LoVo (cell line): Measurements from ENCODE around the gene ARNT2.

Experiments used
- DNase-seq: peaks from one replicate; pipeline ENCODE4 v3.0.0-alpha.2; 2016; ENCODE audit warnings: low spot score

ARNT2 gene

DNA sequence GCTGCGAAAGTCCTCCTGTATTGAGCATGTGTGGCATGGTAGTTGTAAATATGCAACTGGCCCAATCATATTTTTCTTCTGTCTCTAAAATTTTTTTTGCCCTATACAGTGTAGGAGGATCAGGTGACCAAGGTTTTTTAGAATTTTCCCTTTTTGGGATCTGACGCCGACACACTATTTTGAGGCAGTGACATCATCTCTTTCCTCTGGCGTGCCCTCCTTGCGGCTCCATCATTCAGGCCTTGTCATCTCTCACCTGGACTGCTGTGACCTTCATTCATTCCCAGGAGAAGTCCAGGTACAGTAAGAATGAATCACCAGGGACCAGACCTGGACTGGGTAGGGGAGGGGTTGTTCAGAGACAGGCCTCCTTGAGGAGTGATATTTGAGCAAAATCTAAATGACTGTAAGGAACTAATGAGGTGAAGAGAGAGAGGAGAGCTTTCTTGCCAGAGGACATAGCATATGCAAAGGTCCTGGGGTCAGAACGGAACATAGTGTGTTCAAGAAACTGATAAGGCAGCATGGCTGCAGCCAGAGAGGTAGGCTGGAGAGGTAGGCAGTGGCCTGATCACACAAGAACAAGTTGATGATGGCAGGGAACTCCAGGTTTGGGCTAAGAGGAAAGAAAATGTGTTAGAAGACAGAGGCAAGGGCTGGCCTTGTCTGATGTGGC is 38.7 kb downstream of the ARNT2 start:
- no peak for DNase-seq

DNA sequence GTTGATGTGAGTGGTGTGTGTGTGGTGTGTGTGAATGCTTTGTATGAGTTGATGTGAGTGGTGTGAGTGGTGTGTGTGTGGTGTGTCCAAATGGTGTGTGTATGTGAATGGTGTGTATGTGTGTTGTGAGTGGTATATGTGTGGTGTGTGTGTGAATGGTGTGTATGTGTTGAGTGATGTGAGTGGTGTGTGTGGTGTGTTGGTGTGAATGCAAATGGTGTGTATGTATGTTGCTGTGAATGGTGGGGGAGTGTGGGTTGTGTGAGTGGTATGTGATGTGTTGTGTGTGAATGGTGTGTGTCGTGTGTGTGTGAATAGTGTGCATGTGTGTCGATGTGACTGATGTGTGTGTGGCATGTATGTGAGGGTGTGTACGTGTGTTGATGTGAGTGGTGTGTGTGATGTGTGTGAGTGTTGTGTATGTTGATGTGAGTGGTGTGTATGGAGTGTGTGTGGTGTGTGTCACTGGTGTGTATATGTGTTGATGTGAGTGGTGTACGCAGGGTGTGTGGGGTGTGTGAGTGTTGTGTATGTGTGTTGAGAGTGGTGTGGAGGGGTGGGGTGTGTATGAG is 40.6 kb downstream of the ARNT2 start:
- no peak for DNase-seq

DNA sequence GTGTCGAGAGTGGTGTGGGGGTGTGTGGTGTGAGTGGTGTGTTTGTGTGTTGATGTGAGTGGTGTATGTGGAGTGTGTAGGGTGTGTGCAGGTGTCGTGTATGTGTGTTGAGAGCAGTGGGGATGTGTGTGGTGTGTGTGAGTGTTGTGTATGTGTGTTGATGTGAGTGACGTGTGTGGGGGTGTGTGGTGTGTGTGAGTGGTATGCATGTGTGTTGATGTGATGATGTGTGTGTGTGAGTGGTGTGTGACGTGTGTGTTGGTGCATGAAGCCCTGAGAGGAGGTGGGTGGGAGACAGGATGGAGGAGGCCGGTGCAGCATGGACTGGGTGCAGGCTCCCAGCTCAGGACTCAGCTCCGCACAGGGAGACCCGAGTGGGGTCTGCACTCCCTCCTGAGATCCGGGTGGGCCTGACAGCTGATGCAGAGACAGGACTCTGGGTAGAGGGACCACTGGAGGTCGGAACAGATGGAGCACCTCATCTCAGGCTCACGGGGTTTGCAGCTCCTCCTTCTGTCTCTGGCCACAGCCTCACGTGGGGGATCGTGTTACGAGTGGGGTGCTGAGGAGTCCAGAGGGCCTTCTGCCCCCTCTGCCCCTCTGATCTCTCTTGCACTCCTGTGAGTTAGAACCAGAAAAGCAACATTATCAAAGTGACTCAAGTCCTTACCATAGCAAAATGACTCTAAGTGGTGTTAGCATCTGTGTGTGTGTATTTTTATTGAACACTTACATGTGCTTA is 41.3 kb downstream of the ARNT2 start:
- no peak for DNase-seq

DNA sequence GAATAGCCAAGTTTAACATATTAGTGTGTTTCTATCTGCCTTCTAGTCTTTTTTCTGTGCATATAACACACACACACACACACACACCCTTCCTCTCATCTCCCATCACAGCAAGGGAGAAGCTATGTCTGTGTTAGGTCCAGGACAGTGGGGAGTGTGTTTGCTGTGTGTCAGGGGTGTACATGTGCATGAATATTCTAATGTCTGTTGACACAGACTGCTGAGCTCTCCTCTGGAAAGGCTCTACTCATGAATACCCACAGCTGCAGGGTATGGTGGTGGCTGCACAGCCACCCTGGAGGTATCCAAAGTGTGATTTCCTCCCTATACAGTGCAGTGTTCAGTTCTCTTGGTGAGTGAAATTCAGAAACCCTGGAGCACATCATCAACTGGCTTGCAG is 42.9 kb downstream of the ARNT2 start:
- no peak for DNase-seq

DNA sequence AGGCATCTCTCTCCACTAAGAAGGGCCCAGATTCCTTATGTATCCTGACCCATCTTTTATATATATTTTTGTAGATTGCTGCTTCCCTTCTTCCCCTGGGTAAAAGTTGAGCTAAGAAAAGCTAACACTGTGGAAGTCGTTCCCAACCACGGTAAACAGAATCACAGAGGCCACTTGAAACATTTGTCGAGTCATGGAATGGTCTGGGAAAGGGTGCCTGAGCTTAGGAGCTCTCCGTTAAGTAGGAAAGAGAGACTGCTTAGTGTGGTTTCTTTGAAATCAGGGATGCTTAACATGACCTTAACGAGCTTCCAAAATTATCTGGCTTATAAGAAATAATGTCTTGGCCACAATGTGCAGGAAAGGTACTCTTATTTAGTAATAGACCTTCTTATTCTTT is 45.6 kb downstream of the ARNT2 start:
- no peak for DNase-seq

DNA sequence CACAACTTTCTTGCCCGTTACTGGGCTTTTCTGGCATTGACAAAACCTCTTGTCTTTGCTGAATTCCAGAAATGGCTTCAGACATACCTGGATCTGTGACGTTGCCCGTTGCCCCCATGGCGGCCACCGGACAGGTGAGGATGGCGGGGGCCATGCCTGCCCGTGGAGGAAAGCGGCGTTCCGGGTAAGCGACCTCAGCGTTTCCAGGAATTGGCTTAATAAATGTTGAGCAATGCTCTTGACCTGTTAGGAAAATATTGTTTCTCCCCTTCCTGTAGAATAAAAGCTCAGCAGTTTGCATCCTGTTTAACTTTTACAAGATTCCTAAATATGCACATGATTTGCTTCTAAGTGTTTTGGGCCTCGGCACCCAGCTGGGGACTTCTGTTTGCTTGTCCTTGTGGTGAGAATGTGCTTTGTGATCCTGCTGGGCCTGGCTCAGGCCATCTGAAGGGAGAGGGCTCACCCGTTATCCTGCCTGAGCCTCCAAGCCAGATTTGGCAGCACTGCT is 46.7 kb downstream of the ARNT2 start:
- no peak for DNase-seq

DNA sequence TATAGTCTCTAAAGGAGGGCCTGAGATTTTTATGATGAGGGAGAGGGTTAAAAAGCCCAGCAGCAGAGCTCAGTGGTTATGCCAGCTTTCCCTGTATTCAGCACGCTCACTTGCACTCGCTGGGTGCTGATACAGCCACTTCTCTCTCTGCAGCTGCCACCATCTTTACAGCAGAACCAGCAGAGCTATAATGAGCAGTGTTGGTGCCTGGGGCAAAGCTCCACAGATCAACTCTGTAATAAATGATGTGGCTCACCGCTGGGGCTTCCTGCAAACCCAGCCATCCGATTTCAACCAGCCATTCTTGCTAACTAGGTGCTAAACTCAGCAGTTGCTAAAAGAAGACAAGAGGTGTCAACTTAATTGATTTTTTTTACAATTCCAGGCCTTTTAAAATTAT is 48.0 kb downstream of the ARNT2 start:
- no peak for DNase-seq

DNA sequence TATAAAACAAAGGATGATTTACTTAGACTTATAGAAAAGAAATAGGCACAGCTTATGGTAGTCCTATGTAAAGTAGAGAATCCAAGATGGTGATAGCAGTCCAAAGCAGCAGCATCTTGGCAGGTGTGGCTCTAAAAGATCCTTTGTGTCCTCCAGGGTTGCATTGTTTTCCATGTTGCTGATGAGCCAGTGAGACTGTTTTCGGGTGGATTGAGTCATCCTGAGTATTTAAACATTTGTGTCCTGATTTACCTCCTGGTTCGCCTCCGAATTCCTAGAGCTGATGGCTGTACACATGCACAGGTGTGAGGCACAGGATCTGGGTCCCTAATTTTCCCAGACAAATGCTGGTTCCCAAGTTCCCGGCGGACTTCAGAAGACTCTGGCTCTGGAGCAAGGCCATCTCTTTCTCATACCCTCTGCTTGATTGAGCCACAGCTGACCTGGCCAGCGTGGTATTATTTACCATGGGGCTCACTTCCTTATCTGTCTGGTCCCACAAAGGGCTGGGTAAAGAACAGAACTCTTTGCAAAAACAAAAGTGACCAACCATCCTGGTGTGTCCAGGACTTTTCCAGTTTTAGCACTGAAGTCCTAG is 51.0 kb downstream of the ARNT2 start:
- no peak for DNase-seq

DNA sequence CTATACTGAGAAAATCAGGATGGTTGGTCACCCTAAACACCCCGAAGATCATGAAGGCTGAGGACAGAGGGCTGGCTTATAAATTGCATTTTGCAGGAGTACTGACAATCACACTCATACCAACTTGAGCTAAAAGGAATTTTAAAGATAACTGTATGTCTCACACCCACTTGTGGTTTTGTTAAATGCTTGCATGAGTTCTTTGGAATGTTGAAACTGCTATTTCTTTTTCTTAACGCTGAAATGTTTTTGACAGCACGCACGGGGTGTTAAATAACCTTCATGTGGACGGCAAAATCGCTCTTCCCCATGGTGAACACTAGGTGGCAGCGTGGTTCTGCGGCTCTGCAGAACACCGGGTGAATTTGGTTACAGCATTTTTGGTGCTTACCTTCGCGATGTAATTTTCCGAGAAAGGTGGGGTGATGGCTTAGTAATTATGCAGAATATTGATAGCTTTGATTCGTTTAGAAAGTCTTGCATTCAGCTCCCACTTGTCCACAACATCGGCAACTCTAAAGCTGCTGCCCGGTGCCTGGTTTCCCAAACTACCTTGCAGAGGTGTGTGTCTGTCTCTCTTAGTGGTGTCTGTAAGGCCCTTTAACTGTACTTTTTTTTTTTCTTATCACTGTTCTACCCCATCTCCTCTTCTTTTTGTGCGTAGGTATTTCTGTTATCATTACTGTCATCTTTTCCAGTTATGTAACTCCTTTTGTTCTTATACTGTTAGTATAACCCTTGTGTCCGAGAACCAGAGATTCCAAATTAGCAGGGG is 51.7 kb downstream of the ARNT2 start:
- peak; percentile 80 for DNase-seq

DNA sequence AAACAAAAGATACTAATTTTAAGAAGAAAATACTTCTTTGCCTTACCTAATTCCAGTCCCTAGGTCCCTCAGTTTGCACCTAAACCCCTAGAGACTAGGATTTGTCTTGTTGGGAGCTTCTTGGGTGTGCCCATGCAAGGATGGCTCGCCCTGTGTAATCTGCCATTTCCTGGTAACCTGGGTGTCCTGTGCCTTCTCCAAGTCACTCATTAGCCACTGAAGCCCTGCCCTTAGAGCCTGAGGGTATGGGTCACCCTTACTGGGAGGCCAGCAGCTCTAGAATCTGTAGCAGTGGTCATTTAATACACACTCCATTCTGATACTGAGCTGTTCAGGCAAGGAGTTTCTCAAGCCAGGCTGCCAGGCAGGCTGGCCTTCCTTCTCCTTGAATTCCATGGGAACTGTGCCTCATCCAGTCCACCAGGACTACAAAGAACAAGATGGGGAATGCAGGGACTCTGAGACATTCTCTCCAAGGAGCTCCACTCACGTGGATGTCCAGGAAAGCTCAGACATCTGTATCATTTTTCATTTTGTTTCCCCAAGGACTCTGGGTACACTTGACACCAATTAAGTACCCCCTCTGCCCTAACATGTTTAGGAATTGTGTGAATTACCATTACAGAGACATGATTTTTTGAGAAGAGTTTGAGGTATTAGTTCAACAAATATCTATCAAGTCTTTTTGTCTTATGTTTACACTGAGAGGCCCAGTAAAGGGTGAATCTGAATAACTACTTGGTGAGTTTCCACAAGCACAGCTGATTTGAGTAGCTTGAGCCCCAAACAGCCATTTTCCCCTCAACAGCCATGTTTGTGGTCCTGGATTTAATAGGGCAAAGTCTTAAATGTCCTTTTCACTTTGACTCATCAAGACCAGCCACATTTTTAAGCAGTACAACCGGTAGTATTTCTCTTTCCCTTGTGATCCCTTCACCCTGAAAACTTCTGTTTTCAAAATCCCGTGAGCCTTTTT is 52.6 kb downstream of the ARNT2 start:
- no peak for DNase-seq

DNA sequence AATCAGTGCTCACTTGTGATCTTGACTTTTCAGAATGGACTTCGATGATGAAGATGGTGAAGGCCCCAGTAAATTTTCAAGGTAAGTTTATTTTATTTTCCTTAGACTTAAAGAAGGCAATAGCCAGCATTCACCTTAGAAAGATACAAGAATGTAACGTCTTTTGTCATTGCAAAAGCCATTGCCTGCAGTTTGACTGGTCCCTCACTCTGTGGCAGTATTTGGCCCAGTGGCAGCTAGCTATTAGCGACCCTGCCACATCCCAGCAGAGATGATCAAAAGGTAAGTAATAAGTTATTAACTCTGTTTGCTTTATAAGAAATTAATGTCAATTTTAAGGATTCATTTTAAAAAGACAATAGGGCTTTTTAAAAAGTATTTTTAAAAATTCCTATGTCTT is 53.7 kb downstream of the ARNT2 start:
- no peak for DNase-seq

DNA sequence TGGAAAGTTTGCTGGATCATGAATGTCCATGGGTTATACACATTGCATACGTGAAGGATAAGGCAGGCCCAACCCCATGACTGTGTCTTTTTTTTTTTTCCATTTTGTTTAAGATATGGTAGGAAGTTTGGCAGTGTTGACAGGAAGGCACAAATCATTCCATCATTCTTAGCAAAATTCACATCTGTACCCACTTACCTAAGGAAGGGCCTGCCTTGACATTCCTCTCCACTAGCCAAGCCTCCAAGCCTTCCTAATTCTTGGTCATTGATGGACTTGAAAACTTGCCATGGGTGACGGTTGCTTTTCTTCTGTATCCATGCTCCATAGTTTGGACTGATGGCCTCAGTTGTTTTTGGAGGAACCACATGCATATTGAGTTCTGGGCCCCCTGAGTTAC is 54.4 kb downstream of the ARNT2 start:
- no peak for DNase-seq

DNA sequence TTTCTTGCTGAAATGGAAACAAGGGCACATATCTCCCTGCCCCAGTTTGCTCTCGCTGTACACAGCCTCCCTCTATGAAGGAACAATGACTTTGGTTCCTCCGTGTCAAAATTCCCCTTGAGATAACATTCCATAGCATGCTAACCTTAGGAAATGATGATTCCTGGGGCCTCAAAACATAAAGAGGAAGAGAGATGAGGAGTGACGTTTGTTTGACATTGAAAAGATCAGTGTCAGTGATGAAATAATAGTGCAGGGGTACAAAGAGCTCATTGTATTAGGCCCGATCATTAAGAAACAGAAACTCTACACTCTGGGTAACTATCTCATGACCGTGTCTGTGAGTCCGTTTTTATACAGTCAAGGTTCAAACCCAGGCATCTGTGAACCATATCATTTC is 55.2 kb downstream of the ARNT2 start:
- DNase-seq: no peak

DNA sequence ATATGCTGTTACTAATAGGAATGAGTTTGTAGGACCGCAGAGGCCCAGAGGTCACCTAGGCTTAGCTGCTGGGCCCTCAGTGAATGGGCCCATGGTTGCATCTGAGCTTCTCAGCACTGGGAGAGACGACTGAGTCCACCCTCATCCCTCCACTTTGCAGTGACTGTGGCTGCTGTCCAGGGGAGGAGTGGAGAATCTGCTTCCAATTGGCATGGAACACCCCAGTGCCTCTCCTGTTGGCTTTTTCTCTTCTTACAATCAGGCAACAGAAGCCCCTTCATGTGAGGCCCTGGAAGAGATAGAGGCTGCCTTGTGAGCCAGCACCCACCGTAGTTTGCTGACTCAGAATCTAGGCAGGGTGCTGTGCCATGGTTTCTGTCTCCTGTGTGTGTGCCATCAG is 55.6 kb downstream of the ARNT2 start:
- no peak for DNase-seq

DNA sequence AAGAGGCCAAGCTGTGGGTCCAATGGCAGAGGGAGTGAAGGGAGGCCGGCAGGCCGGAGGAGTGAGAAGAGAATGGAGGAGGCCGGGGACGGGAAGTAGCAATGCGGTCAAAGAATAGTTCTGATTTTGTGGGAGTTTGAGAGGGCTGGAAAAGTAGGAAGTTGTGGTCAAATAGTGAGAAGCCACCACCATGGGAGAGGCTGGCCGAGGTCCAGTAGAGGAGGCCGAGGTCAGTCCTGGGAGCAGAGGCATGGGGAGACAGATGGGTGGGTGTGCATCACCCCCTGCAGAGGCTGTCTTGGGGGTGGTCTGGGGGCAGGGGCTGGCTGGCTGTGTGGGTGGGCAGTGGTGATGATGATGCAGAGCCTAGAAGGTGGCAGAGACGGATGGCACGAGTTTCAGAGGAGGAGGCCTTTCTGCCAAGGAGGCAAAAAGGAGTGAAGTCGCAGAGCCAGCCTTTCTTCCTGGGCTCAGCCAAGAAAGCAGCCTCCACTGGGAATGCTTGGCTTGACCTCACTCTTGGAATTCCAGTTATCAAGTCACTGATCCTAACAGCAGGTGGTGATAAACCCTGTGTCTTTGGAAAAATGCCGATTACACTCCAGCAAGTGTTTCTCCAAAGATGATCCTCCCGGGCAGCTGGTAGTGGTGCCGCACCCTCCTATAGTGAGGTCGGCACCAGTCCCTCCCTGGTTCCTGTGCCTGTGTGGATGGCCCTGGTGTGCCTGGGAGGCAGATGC is 57.3 kb downstream of the ARNT2 start:
- no peak for DNase-seq

DNA sequence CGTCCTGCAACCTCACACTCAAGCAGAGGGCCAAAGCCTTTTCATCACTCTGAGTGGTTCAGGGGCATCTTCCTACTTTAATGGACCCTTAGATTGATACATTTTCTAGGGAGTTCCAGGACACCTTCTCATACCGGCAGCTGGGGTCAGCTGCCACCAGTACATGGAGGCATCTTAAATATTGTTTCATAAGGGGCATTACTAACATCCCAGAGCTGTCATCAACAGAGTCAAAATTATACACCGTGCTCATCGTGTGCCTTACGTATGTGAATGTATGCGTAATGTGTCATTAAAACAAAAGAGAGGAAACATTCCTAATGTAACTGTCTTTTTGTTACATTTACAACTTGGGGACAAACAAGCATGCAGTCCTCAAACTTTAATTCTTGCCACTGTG is 57.9 kb downstream of the ARNT2 start:
- no peak for DNase-seq

DNA sequence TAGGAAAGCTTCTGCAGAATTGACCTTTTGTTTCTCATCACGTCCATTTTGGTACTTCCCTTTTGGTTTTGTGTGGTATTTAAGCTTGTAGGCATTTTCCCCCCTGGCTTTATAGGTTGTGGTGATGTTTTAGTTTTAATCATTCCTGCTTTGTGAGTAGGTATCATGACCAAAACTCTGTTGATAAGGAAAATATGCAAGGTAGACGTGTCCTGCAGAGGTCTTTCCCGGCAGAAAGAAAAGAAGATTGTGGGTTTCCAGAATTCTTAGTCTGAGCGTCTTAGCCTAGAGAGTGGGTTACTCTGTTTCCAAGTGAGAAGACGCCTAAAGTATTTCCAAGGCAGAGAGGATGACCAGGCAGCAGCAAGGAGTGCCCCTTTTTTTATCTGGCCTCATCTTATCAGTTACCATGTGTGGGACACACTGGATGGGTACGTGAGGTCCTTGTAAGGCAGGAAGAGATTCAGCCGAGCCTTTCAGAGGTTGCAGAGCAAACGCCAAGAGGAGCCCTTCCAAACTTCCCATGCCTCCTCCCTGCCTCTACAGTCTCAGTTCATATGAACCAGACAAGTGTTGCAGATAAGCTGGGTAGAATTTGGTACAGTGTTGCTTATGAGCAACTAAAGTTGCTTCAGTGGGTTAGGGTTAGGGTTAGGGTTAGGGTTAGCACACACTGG is 58.8 kb downstream of the ARNT2 start:
- DNase-seq: no peak

DNA sequence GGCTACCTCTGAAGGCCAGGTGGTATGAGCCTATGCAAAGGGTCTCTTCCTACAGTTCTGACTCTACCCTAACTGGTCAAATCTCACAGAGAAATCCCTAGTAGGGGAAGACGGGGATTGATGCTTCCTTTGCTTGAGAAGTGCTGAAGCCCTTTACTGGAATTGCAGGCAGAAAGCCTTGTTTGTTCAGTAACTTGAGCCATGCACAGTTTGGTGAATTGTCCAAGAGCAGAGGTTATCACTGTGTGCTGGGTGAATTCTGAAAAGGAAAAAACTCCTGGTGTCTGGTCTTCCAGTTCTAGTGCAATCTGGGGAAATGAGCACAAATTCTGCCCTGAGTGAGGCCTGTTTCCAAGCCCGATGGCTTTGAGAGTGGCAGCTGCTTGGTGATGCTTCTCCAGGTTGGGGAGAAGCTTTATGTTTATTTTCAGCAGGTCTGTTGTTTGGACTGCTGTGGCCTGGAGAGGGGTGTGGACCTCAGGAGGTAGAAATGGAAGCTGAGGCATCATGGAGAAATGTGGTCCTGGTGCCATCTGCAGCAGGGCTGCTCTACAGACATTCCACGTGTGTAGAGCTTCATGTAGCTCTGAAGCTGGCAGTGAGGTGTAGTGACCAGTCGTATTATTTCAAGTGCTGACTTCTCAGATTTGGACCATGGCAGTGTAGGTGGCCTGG is 60.9 kb downstream of the ARNT2 start:
- no peak for DNase-seq

DNA sequence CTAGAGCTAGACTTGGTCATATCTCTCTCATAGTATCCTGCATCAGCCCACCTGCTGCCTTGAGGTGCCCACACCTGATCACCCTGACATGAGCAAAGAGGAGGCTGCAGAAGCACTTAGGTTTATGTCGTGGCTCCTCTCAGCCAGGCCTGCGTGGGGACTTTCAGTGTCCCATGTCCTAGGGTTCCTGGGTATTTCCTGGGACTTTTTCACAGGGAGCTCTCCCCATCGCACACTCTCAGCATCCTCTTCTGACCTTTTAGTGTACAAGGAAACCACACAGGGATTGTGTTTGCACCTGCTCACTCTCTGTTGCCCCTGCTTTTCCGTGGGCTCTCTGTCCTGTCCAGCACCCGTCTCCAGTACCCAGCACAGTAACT is 61.4 kb downstream of the ARNT2 start:
- no peak for DNase-seq
